HFF-Myc (cell line): Measurements from ENCODE around the gene IMPDH2.

Experiments
- DNase-seq: peaks from one replicate; pipeline ENCODE4 v3.0.0-alpha.2; 2011; ENCODE audit warnings: low read depth; ENCODE audit errors: extremely low read depth
- H3K4me3 ChIP-seq: replicated peaks from 2 replicates; pipeline ENCODE4 v1.5.1; 2011; ENCODE audit warnings: low read depth, mild to moderate bottlenecking, control low read depth, low read length
- CTCF ChIP-seq: IDR thresholded peaks from 2 replicates; pipeline ENCODE4 v1.5.1; 2012; ENCODE audit warnings: mild to moderate bottlenecking, low read depth, low read length, control low read depth; ENCODE audit errors: missing control alignments

IMPDH2 gene

DNA sequence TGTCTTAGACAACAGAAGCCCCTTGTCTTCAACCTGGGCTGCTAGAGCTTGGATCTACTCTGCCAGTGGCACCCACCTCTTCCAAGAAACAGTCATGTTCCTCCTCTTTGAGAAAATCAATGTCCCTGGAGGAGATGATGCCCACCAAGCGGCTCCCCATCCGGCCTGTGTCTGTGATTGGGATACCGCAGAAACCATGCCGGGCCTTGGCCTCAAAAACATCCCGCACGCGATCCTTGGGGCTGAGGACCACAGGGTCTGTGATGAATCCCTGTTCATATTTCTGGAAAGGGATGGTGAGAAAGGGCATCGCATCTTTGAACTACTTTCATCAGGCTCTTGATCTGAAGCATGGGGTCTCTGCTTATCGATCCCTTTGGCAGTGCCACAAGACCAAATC, 1.6 kb downstream of the IMPDH2 start:
- TF ChIP-seq CTCF = no peak
- no peak for DNase-seq
- H3K4me3 ChIP-seq = peak overlapping the region; percentile 92

GRCh38 chr3:49026536-49026935, 2.7 kb downstream of the IMPDH2 start:
- peak overlapping the region; percentile 10; the same call in 1 of the 2 replicates for H3K4me3 ChIP-seq
- no peak for TF ChIP-seq CTCF
- DNase-seq = no peak

- H3K4me3 ChIP-seq = 0 out of 2 replicates have a peak overlapping the region, but pooled peaks have one; percentile 10
Measured at GRCh38 chr3:49025793-49026520, 3.2 kb downstream of the IMPDH2 start.

GRCh38 chr3:49025005-49025792, 4.0 kb downstream of the IMPDH2 start:
- DNase-seq = no peak
- TF ChIP-seq CTCF = no peak
- H3K4me3 ChIP-seq = 0 out of 2 replicates have a peak overlapping the region, but pooled peaks have one; percentile 10

More at GRCh38 chr3:49025793-49026520, 3.2 kb downstream of the IMPDH2 start:
- TF ChIP-seq CTCF = no peak
- DNase-seq = no peak

DNA sequence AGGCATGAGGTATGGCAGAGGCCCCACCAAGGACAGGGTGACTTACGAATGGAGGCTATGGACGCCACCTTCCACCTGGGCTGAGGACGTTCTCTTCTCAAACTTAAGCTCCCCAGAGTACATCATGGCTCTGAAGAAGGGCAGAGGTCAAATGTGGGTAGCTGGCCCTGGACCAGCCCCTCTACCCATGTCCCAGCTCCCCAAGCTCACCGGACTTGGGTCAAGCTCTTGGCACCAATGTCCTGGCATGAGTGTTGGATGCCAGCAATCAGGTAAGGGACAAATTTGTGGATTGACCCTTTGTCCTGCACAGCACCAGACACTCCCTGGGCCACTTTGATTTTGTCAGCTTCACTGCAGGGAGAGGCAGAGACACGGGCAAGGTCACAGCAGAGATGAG, 4.7 kb downstream of the IMPDH2 start:
- DNase-seq = no peak
- no peak overlapping the region for H3K4me3 ChIP-seq
- no peak for TF ChIP-seq CTCF

DNA sequence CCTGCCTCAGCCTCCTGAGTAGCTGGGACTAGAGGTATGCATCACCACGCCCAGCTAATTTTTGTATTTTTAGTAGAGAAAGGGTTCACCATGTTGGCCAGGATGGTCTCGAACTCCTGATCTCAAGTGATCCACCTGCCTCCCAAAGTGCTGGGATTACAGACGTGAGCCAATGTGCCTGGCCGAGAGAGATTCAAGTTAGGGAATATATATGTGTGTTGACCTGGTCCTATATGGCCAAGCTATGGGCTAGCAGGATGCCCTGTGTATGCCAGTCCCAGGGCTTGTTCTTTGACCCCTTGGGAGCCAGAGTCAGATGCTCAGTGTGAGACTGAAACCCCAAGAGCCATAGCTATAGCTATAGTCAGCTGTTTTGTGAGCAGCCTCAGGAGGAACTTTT, 5.4 kb downstream of the IMPDH2 start:
- TF ChIP-seq CTCF = no peak
- DNase-seq = no peak
- no peak overlapping the region for H3K4me3 ChIP-seq
